ENCODE data around the gene OR13A1.
"Not testable (repeated sequence)": the region's sequence is repeated elsewhere in the genome, so short reads cannot be mapped to it uniquely, and the experiment has no call there.

The OR13A1 gene, protein sequence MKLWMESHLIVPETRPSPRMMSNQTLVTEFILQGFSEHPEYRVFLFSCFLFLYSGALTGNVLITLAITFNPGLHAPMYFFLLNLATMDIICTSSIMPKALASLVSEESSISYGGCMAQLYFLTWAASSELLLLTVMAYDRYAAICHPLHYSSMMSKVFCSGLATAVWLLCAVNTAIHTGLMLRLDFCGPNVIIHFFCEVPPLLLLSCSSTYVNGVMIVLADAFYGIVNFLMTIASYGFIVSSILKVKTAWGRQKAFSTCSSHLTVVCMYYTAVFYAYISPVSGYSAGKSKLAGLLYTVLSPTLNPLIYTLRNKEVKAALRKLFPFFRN

GRCh38 chr10:45315508-45315907, at the start of gene OR13A1:
TSS of gene OR13A1 (minus strand) at chr10:45315608. CDS start at chr10:45304422, 11,186 bp downstream.
- no peaks in the 10 kb centered on the region for H3K36me3 ChIP-seq (ENCODE audit: insufficient read depth, insufficient read length, low read length)
- no peak for DNase-seq (ENCODE audit: low read depth, low spot score)
- no peaks in the 10 kb centered on the region for H3K27me3 ChIP-seq (ENCODE audit: insufficient read depth, insufficient read length)
- no peaks in the 10 kb centered on the region for H3K4me1 ChIP-seq (ENCODE audit: insufficient read depth, insufficient read length)
- TF ChIP-seq ZNF274 (IDR thresholded peaks at IDR 0.05; ENCODE audit: low read depth, low read length) (no peak), YY1 (IDR thresholded peaks at IDR 0.05; ENCODE audit: insufficient read depth, insufficient read length) (no peak), SUZ12 (IDR thresholded peaks at IDR 0.05; ENCODE audit: extremely low read depth, insufficient read depth, insufficient read length) (no peak)
- no peak within 1 kb of the TSS for H3K4me3 ChIP-seq (ENCODE audit: insufficient read length, low read depth)
- H3K9ac ChIP-seq (ENCODE audit: insufficient read length, low read depth), result no peak within 1 kb of the TSS
- no peaks in the 10 kb centered on the region for H3K9me3 ChIP-seq (ENCODE audit: insufficient read depth, low read length)

GRCh38 chr10:45361983-45362799, 46.8 kb upstream of the OR13A1 start:
- peak overlapping the region; percentile 37 for H3K4me3 ChIP-seq (ENCODE audit: insufficient read length, low read depth)
- not testable (repeated sequence) for H3K36me3 ChIP-seq (ENCODE audit: insufficient read depth, insufficient read length, low read length); H3K9ac ChIP-seq (ENCODE audit: insufficient read length, low read depth); H3K4me1 ChIP-seq (ENCODE audit: insufficient read depth, insufficient read length); H3K27me3 ChIP-seq (ENCODE audit: insufficient read depth, insufficient read length); H3K9me3 ChIP-seq (ENCODE audit: insufficient read depth, low read length)
- DNase-seq (ENCODE audit: low read depth, low spot score), result peak; percentile 33

GRCh38 chr10:45358961-45359360, 43.6 kb upstream of the OR13A1 start:
- H3K4me3 ChIP-seq (ENCODE audit: insufficient read length, low read depth); H3K9me3 ChIP-seq (ENCODE audit: insufficient read depth, low read length); H3K36me3 ChIP-seq (ENCODE audit: insufficient read depth, insufficient read length, low read length); H3K27me3 ChIP-seq (ENCODE audit: insufficient read depth, insufficient read length); H3K9ac ChIP-seq (ENCODE audit: insufficient read length, low read depth); H3K4me1 ChIP-seq (ENCODE audit: insufficient read depth, insufficient read length): not testable (repeated sequence)
- peak; percentile 8 for DNase-seq (ENCODE audit: low read depth, low spot score)

GRCh38 chr10:45355494-45355893, 40.1 kb upstream of the OR13A1 start:
- no peak overlapping the region for H3K4me3 ChIP-seq (ENCODE audit: insufficient read length, low read depth)
- H3K4me1 ChIP-seq (ENCODE audit: insufficient read depth, insufficient read length), result no peaks in the 10 kb centered on the region
- H3K27me3 ChIP-seq (ENCODE audit: insufficient read depth, insufficient read length), result no peaks in the 10 kb centered on the region
- no peak overlapping the region for H3K9ac ChIP-seq (ENCODE audit: insufficient read length, low read depth)
- TF ChIP-seq YY1 (IDR thresholded peaks at IDR 0.05; ENCODE audit: insufficient read depth, insufficient read length) (no peak), SUZ12 (IDR thresholded peaks at IDR 0.05; ENCODE audit: extremely low read depth, insufficient read depth, insufficient read length) (no peak), ZNF274 (IDR thresholded peaks at IDR 0.05; ENCODE audit: low read depth, low read length) (no peak)
- no peaks in the 10 kb centered on the region for H3K36me3 ChIP-seq (ENCODE audit: insufficient read depth, insufficient read length, low read length)
- no peak for DNase-seq (ENCODE audit: low read depth, low spot score)
- no peaks in the 10 kb centered on the region for H3K9me3 ChIP-seq (ENCODE audit: insufficient read depth, low read length)

DNA sequence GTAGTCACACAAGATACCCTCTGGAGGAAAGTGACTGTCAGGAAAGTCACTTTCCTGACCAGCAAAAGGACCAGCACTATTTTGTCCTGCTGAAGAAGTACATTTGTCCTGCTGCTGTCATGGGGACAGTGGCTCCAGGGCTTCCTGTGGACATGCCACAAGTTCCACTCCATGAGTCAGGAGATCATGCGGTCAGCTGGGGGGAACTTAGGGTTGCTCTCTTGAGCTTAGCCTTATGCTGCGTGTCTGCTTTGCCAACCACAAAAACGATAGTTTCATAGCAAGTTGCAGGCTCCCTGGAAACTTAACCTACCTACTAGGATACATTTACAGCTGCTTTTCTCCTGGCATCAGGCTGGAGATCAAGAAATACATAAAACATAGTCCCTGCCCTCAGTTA, 38.9 kb upstream of the OR13A1 start:
- DNase-seq (ENCODE audit: low read depth, low spot score), result no peak

DNA sequence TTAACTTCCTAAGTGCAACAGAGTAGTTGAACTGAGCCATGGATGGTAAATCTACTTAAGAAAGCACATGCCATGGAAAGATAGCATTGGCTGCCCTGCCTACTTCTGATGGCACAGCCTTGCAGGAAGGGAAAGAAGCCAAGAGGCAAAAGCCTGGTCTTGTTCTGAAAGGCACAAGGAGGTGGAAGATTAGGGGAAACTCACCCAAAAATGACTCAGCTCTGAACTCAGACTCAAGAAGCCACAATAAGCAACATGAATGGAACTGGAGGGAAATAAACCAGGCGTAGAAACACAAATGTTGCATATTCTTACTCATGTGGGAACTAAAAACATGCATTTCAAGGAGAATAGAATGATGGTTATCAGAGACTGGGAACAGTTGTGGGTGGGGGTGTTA, 37.8 kb upstream of the OR13A1 start:
- no peak overlapping the region for H3K4me3 ChIP-seq (ENCODE audit: insufficient read length, low read depth)
- H3K27me3 ChIP-seq (ENCODE audit: insufficient read depth, insufficient read length), result no peaks in the 10 kb centered on the region
- peaks cover 3% of the 10 kb centered on the region; the same call in 1 of the 2 replicates for H3K9me3 ChIP-seq (ENCODE audit: insufficient read depth, low read length)
- no peaks in the 10 kb centered on the region for H3K36me3 ChIP-seq (ENCODE audit: insufficient read depth, insufficient read length, low read length)
- DNase-seq (ENCODE audit: low read depth, low spot score), result no peak
- H3K4me1 ChIP-seq (ENCODE audit: insufficient read depth, insufficient read length), result no peaks in the 10 kb centered on the region
- TF ChIP-seq ZNF274 (IDR thresholded peaks at IDR 0.05; ENCODE audit: low read depth, low read length) (no peak), YY1 (IDR thresholded peaks at IDR 0.05; ENCODE audit: insufficient read depth, insufficient read length) (no peak), SUZ12 (IDR thresholded peaks at IDR 0.05; ENCODE audit: extremely low read depth, insufficient read depth, insufficient read length) (no peak)
- no peak overlapping the region for H3K9ac ChIP-seq (ENCODE audit: insufficient read length, low read depth)

More for the DNA sequence above, 38.9 kb upstream of the OR13A1 start:
- Histone ChIP-seq H3K36me3 (ENCODE audit: insufficient read depth, insufficient read length, low read length) (no peaks in the 10 kb centered on the region), H3K9me3 (ENCODE audit: insufficient read depth, low read length) (no peaks in the 10 kb centered on the region), H3K4me3 (ENCODE audit: insufficient read length, low read depth) (no peak overlapping the region), H3K27me3 (ENCODE audit: insufficient read depth, insufficient read length) (no peaks in the 10 kb centered on the region), H3K4me1 (ENCODE audit: insufficient read depth, insufficient read length) (no peaks in the 10 kb centered on the region), H3K9ac (ENCODE audit: insufficient read length, low read depth) (no peak overlapping the region)
- TF ChIP-seq SUZ12 (IDR thresholded peaks at IDR 0.05; ENCODE audit: extremely low read depth, insufficient read depth, insufficient read length), result no peak
- TF ChIP-seq YY1 (IDR thresholded peaks at IDR 0.05; ENCODE audit: insufficient read depth, insufficient read length), result no peak
- TF ChIP-seq ZNF274 (IDR thresholded peaks at IDR 0.05; ENCODE audit: low read depth, low read length), result no peak

DNA sequence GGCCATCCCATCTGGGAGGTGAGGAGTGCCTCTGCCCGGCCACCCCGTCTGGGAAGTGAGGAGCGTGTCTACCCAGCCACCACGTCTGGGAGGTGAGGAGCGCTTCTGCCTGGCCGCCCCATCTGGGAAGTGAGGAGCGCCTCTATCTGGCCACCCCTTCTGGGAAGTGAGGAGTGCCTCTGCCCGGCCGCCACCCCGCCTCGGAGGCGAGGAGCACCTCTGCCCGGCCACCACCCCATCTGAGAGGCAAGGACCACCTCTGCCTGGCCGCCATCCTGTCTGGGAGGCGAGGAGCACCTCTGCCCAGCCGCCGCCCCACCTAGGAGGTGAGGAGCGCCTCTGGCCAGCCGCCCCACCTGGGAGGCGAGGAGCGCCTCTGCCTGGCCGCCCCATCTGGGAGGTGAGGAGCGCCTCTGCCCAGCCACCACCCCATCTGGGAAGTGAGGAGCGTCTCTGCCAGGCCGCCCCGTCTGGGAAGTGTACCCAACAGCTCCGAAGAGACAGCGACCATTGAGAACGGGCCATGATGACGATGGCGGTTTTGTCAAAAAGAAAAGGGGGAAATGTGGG, 32.9 kb upstream of the OR13A1 start:
- not testable (repeated sequence) for DNase-seq (ENCODE audit: low read depth, low spot score); H3K4me3 ChIP-seq (ENCODE audit: insufficient read length, low read depth); H3K4me1 ChIP-seq (ENCODE audit: insufficient read depth, insufficient read length); H3K9ac ChIP-seq (ENCODE audit: insufficient read length, low read depth); H3K9me3 ChIP-seq (ENCODE audit: insufficient read depth, low read length); H3K27me3 ChIP-seq (ENCODE audit: insufficient read depth, insufficient read length); H3K36me3 ChIP-seq (ENCODE audit: insufficient read depth, insufficient read length, low read length)

DNA sequence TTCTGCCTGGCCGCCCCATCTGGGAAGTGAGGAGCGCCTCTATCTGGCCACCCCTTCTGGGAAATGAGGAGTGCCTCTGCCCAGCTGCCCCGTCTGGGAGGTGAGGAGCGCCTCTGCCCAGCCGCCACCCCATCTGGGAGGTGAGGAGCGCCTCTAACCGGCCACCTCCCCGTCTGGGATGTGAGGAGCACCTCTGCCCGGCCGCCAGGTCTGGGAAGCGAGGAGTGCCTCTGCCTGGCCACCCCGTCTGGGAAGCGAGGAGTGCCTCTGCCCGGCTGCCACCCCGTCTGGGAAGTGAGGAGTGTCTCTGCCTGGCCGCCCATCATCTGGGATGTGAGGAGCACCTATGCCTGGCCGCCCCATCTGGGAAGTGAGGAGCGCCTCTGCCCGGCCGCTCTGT, 32.1 kb upstream of the OR13A1 start:
- not testable (repeated sequence) for H3K9me3 ChIP-seq (ENCODE audit: insufficient read depth, low read length); DNase-seq (ENCODE audit: low read depth, low spot score); H3K4me1 ChIP-seq (ENCODE audit: insufficient read depth, insufficient read length); H3K27me3 ChIP-seq (ENCODE audit: insufficient read depth, insufficient read length); H3K9ac ChIP-seq (ENCODE audit: insufficient read length, low read depth); H3K36me3 ChIP-seq (ENCODE audit: insufficient read depth, insufficient read length, low read length); H3K4me3 ChIP-seq (ENCODE audit: insufficient read length, low read depth)

- DNase-seq (ENCODE audit: low read depth, low spot score); H3K4me1 ChIP-seq (ENCODE audit: insufficient read depth, insufficient read length); H3K9me3 ChIP-seq (ENCODE audit: insufficient read depth, low read length): not testable (repeated sequence)
Measured at GRCh38 chr10:45346652-45347335, 31.4 kb upstream of the OR13A1 start.

DNA sequence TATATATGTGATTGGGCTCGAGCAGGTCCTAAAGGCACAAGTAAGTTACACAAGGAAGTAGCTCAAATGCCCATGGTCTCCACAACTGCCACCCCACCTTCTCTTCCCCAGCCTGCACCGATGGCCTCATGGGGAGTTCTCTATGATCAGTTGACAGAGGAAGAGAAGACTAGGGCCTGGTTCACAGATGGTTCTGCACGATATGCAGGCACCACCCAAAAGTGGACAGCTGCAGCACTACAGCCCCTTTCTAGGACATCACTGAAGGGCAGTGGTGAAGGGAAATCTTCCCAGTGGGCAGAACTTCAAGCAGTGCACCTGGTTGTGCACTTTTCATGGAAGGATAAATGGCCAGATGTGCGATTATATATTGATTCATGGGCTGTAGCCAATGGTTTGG, 25.0 kb upstream of the OR13A1 start:
- not testable (repeated sequence) for H3K9me3 ChIP-seq (ENCODE audit: insufficient read depth, low read length); H3K4me1 ChIP-seq (ENCODE audit: insufficient read depth, insufficient read length); H3K9ac ChIP-seq (ENCODE audit: insufficient read length, low read depth); H3K27me3 ChIP-seq (ENCODE audit: insufficient read depth, insufficient read length); H3K4me3 ChIP-seq (ENCODE audit: insufficient read length, low read depth); DNase-seq (ENCODE audit: low read depth, low spot score); H3K36me3 ChIP-seq (ENCODE audit: insufficient read depth, insufficient read length, low read length)

More at GRCh38 chr10:45346652-45347335, 31.4 kb upstream of the OR13A1 start:
- not testable (repeated sequence) for H3K4me3 ChIP-seq (ENCODE audit: insufficient read length, low read depth); H3K27me3 ChIP-seq (ENCODE audit: insufficient read depth, insufficient read length); H3K9ac ChIP-seq (ENCODE audit: insufficient read length, low read depth); H3K36me3 ChIP-seq (ENCODE audit: insufficient read depth, insufficient read length, low read length)

Data from NT2/D1 (cell line).